D721Med (cell line): ENCODE data around the gene STRIP1.

Experiments
- DNase-seq: peaks from one replicate; pipeline ENCODE4 v3.0.0; 2011; ENCODE audit warnings: low spot score; ENCODE audit not compliant: insufficient read length
- FAIRE-seq: peaks from 2 replicates; lab custom pipeline; 2011; peaks lifted over from hg19 to GRCh38; lab: Jason Lieb, UNC
- TF ChIP-seq, protein P1 (sequence below): IDR thresholded peaks from 2 replicates; pipeline ENCODE4 v1.5.1; 2012; ENCODE audit warnings: mild to moderate bottlenecking, control low read depth; ENCODE audit not compliant: insufficient read depth; ENCODE audit errors: missing control alignments

STRIP1 gene, protein sequence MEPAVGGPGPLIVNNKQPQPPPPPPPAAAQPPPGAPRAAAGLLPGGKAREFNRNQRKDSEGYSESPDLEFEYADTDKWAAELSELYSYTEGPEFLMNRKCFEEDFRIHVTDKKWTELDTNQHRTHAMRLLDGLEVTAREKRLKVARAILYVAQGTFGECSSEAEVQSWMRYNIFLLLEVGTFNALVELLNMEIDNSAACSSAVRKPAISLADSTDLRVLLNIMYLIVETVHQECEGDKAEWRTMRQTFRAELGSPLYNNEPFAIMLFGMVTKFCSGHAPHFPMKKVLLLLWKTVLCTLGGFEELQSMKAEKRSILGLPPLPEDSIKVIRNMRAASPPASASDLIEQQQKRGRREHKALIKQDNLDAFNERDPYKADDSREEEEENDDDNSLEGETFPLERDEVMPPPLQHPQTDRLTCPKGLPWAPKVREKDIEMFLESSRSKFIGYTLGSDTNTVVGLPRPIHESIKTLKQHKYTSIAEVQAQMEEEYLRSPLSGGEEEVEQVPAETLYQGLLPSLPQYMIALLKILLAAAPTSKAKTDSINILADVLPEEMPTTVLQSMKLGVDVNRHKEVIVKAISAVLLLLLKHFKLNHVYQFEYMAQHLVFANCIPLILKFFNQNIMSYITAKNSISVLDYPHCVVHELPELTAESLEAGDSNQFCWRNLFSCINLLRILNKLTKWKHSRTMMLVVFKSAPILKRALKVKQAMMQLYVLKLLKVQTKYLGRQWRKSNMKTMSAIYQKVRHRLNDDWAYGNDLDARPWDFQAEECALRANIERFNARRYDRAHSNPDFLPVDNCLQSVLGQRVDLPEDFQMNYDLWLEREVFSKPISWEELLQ

DNA sequence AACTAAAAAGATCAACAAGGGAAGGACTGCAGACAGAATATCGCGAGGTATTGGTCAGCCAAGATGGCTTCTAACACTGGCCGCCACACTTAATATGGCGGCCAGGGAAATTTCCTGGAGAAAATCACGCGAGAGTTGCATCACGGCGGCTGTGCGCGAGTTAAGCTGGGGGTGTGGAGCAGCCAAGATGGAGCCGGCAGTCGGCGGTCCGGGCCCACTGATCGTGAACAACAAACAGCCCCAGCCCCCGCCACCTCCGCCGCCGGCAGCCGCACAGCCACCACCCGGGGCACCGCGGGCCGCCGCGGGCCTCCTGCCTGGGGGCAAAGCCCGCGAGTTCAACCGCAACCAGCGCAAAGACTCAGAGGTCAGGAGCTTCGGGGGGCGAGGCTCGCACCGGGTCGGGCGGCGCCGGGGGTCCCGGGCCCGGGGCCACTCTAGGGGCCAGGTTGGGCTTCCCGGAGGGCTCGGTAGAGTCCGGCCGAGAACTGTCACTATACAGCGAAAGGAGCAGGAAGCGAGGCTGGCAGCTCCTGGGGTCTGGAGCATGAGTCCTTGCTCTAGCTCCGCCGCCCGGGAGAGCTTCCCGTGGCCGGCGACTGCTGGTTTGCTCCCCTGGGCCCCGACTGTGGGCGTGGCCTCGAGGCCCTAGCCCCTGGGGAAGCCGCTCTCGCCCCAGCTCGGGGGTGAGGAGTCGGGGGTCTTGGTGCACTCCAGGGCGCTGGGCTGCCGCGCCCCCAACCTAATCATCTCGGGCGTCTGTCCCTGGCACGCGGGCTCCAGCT lies at the start of gene STRIP1:
STRIP1 (plus strand) TSS at position 174 of the 785 bp plus-strand sequence; CDS start at position 188, 14 bp downstream.
- DNase-seq (peak; percentile 49), FAIRE-seq (no peak)
- TF ChIP-seq, protein P1, sequence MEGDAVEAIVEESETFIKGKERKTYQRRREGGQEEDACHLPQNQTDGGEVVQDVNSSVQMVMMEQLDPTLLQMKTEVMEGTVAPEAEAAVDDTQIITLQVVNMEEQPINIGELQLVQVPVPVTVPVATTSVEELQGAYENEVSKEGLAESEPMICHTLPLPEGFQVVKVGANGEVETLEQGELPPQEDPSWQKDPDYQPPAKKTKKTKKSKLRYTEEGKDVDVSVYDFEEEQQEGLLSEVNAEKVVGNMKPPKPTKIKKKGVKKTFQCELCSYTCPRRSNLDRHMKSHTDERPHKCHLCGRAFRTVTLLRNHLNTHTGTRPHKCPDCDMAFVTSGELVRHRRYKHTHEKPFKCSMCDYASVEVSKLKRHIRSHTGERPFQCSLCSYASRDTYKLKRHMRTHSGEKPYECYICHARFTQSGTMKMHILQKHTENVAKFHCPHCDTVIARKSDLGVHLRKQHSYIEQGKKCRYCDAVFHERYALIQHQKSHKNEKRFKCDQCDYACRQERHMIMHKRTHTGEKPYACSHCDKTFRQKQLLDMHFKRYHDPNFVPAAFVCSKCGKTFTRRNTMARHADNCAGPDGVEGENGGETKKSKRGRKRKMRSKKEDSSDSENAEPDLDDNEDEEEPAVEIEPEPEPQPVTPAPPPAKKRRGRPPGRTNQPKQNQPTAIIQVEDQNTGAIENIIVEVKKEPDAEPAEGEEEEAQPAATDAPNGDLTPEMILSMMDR = no peak

DNA sequence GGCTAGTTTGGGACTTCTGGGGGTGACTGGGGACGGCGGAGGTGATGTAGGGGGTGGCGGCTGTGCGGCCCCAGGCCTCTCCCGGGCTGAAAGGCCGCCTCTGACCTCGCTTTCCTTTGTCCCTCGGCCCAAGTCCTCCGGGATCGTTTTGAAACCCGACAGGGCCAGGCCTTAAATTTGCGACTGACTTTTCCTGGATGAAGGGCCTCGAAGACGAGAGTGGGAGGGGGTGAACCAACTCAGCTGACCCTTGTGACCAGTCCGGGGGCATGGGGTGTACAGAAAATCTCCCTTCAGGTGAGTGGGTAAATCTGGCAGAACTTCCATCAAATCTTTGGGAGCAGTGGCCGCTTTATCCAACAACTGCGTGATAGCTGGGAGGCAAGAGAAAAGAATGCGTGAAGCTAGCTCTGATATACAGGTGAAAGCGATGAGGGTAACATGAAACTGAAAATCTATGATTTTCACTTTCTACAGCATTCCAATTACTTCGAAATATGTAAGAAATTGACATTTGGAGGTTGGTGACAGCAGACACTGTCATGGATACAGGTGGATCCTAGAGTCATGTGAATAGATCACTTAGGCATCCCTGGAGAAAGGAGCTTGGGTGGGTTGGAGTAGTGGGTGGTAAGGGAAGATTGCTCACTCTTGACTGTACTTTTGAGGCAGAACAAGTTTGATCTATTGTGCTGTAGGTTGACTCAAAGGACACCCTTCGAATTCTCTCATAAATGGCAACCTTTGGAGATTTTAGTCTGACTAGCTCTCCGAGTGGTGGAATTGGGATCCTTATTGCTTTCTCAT lies 49.0 kb upstream of the STRIP1 start:
- DNase-seq = no peak
- FAIRE-seq = no peak
- TF ChIP-seq, protein P1 = no peak

DNA sequence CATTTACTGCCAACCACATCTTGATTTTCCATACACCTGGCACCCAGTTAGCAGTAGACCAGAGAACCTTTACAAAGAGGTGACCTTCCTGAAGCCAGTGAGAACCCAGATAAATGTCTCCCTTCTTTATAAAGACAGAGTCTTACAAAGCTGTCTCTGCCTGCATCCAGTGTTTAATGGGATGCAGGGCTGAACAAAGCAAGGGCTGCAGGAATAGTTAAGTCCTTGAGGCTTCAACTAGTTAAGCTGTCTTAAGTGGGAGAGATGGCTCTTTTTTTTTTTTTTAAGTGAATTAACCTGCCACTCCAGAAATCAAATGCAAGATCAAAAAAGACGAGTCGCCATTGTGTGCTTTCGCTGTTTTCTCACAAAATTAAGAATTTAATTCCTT lies 48.4 kb upstream of the STRIP1 start:
- TF ChIP-seq, protein P1 = no peak
- DNase-seq = no peak
- FAIRE-seq = no peak

DNA sequence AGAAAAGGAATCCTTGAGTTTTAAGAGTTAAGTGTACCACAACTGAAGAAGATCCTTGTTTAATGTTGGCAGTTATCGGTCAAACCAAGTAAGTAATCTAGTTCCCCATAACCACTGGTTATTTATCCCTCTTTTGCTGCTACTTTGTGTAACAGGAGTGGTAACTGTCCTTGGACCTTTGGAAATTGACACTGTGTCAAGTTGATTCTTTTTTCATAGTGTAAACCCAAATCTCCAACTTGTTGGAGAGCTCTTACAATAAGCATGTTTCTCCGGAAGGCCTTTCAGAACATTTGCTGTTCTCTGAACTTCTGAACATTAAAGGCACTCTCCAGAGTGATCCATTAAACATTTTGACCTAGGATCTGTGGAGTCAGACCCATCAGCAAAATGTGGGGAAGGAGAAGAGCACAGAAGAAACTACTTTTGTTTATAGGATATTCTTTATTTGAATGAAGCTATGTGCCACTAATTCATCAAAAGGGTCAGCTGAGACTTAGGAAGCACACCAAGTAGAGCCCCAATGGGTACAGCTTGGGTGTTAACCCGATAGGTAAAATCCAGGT lies 46.0 kb upstream of the STRIP1 start:
- no peak for DNase-seq
- no peak for FAIRE-seq
- TF ChIP-seq, protein P1 = no peak

DNA sequence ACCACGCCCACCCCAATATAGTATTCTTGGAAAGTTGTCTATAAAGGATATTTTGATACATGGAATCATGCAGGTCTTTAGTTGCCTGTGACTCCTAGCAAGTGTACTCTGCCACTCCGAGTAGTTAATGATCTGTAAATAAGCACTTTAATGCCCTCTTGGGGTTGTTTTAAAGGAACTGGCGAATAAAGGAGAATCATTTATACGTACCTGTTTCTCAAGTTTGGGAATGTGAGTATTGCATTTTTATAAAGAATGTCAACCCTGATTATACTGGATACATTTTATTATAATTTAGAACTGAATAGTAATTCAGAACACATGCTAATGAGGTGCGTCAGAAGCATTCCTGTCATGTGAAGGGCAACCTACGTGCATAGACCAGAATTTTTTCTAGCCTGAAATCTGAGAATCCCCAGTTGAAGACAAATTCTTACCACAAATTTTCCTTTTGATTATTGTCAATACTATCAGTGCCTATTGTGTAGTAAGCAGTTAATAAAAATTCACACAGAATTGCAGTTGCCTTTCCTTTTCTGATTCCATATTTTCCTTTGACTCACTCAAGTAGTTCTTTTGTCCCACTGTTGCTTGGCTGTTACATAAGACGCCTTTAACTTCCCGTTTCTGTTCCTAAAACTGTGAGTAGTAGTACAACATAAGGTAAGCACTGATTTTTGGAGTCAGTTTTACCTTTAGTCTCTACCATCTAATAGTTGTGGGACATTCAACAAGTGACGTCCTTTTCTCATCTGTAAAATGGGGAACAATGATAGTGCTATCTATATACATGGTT lies 44.7 kb upstream of the STRIP1 start:
- FAIRE-seq (no peak), DNase-seq (no peak)
- TF ChIP-seq, protein P1 = no peak
